Activated T-helper 1 cell treated with anti-CD3 and anti-CD28 coated beads, Interleukin-12 subunit alpha, Interleukin-12 subunit beta, Interleukin-2, Interleukin-4 antibody, amounts not matched to agents 30 ng/mL and 10 ng/mL and 1 ng/mL, durations not matched to agents 14 hours and 24 hours and 36 hours (primary cell): ENCODE measurements around the gene INPP4A. TPM values are rescaled to one million over a fixed set of nuclear protein-coding genes. Genes with fewer than 3 reads are reported as not detected.

Source experiments
- DNase-seq: peaks from one replicate; pipeline ENCODE4 v3.0.0; 2021; ENCODE audit warnings: low spot score
- H3K27ac Mint-ChIP-seq: one replicate; pipeline ENCODE4 v1.8.0; 2021; ENCODE audit warnings: mild to moderate bottlenecking, mixed read lengths
- H3K27me3 Mint-ChIP-seq: one replicate; pipeline ENCODE4 v1.8.0; 2022; ENCODE audit warnings: mild to moderate bottlenecking, moderate library complexity, mixed read lengths; ENCODE audit not compliant: insufficient read depth
- H3K36me3 Mint-ChIP-seq: one replicate; pipeline ENCODE4 v1.8.0; 2021; ENCODE audit warnings: low read depth, mixed read lengths
- H3K4me1 Mint-ChIP-seq: one replicate; pipeline ENCODE4 v1.8.0; 2021; ENCODE audit warnings: low read depth, mixed read lengths
- H3K4me3 Mint-ChIP-seq: one replicate; pipeline ENCODE4 v1.8.0; 2021; ENCODE audit warnings: mild to moderate bottlenecking, moderate library complexity, mixed read lengths
- H3K9me3 Mint-ChIP-seq: one replicate; pipeline ENCODE4 v1.8.0; 2021; ENCODE audit warnings: mixed read lengths
- intact Hi-C: fragments of 100-400 bp; cut with micrococcal nuclease; formaldehyde crosslinking; loops from one replicate; pipeline ENCODE4 v1.15.1; 2024
- total RNA-seq: library from RNA; stranded (reverse); gene quantifications from 2 replicates; pipeline ENCODE4 v1.2.3, GENCODE V29; 2022

Gene INPP4A
- total RNA-seq, 1 donor from 2014 or later = 55.7 TPM

DNA sequence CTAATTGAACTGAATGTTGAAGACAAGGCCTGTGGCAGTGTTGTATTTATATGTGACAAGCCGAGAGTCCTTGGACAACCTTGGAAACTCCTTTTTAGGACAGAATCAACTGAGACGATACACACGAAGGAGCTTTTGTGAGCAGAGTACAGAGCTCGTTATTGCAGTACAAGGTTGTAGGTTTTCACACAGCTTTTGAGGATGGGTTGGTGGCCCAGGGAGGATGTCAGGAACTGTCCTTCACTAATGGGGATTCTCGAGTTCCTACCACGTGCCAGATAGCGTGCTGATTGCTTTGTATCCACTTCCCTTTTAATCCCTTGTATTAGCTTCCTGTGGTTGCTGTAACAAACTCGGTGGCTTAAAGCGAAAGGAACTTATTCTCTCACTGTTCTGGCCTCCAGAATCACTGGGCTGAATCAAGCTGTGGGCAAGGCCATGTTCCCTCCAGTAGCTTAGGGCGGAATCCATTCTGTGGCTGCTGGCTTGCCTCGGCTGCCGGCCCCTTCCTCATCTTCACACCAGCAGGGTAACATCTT, 20.2 kb downstream of the INPP4A start:
- intact Hi-C loops = loop anchor here (1.0 to 10.0 kb wide), 5 partner anchors 10 to 300 kb away; partner anchors contain the start of genes COA5, MGAT4A and UNC50
- peak overlapping the region; percentile 99 for H3K27ac Mint-ChIP-seq

DNA sequence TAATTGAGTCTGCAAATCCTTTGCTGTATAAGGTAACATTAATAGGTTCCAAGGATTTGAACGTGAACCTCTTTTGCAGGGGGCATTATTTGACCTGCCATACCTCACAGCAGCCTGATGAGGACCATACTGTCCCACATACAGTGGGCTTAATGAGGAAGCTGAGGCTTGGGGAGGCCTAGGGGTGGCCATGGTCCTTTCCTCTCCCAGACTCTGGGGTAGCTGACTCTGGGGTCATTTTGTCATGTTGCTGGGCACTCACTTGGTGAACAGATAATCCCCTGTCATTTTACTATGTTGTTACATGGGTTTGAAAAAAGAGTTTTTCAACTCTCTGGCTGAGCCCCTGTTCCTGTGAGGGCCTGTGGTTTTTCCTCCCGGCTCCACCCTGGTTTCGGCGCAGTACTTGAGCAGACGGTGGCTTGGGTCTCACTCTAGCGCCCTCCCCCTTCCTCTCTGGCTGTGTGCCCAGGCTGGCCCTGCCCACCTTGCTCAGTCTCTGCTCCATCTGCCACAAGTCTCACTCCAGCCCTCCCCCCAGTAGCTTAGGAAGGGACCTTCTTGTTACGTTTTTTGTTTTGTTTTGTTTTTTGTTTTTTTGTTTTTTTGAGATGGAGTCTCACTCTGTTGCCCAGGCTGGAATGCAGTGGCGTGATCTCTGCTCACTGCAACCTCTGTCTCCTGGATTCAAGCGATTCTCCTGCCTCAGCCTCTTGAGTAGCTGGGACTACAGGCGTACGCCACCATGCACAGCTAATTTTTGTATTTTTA, 21.0 kb downstream of the INPP4A start:
- Mint-ChIP-seq H3K36me3 (peaks cover 20% of the 10 kb centered on the region), H3K9me3 (no peaks in the 10 kb centered on the region), H3K4me3 (peak overlapping the region; percentile 84), H3K27ac (peak overlapping the region; percentile 99), H3K4me1 (peaks cover 83% of the 10 kb centered on the region), H3K27me3 (no peaks in the 10 kb centered on the region)
- intact Hi-C loops = loop anchor here (5.0 to 10.0 kb wide), 3 partner anchors 87 to 299 kb away; partner anchors contain the start of gene MGAT4A
- peak; percentile 70 for DNase-seq

More for the DNA sequence above, 20.2 kb downstream of the INPP4A start:
- Mint-ChIP-seq H3K27me3 (no peaks in the 10 kb centered on the region), H3K4me3 (peak overlapping the region; percentile 84), H3K36me3 (peaks cover 16% of the 10 kb centered on the region), H3K9me3 (no peaks in the 10 kb centered on the region), H3K4me1 (peaks cover 83% of the 10 kb centered on the region)
- peak; percentile 54 for DNase-seq

DNA sequence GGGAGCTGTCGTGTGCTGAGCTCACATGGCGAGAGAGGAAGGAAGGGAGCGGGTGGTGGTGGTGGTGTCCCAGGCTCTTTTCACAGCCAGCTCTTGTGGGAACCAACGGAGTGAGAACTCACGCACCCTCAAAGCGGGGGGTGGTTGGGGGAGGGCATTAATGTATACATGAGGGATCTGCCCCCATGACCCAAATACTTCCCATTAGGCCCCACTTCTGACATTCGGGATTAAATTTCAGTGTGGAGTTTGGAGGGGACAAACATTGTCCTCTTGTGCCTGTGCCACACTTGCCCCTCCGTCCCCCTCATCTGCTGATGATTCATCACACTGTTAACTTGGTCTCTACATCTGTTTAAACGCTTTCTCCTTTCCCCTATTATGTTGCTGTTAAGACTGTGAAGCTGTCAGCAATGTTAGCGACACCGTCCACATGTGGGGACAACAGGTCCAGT, 22.5 kb downstream of the INPP4A start:
- Mint-ChIP-seq H3K9me3 (no peaks in the 10 kb centered on the region), H3K27ac (peak overlapping the region; percentile 99), H3K36me3 (peaks cover 20% of the 10 kb centered on the region), H3K27me3 (no peaks in the 10 kb centered on the region), H3K4me3 (peak overlapping the region; percentile 84), H3K4me1 (peaks cover 84% of the 10 kb centered on the region)
- intact Hi-C loops = loop anchor here (5.0 to 10.0 kb wide), 3 partner anchors 85 to 298 kb away; partner anchors contain the start of gene MGAT4A
- DNase-seq = no peak

DNA sequence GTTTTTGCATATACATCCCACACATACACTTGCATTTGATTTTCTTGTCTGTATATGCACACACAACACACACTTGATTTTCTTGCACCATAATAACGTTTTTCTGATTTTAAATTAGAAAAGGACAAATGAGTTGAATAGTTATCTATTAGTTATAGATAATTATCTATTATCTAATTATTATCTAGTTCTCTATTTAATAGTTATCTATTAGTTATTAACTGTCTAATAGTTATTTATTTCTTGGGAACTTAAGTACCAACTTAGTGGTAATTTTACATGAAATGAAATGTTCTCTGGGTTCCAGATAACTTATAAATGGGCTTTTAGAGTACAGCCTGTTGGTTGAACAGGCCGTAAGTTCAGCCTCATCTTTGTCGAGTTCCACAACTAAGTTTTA, 23.0 kb downstream of the INPP4A start:
- Mint-ChIP-seq H3K9me3 (no peaks in the 10 kb centered on the region), H3K4me3 (peak overlapping the region; percentile 38), H3K4me1 (peaks cover 89% of the 10 kb centered on the region), H3K27ac (peak overlapping the region; percentile 64), H3K36me3 (peaks cover 20% of the 10 kb centered on the region), H3K27me3 (no peaks in the 10 kb centered on the region)
- intact Hi-C loops = loop anchor here (1.0 to 10.0 kb wide), 7 partner anchors 9 to 297 kb away; partner anchors contain the start of gene MGAT4A
- DNase-seq = no peak

DNA sequence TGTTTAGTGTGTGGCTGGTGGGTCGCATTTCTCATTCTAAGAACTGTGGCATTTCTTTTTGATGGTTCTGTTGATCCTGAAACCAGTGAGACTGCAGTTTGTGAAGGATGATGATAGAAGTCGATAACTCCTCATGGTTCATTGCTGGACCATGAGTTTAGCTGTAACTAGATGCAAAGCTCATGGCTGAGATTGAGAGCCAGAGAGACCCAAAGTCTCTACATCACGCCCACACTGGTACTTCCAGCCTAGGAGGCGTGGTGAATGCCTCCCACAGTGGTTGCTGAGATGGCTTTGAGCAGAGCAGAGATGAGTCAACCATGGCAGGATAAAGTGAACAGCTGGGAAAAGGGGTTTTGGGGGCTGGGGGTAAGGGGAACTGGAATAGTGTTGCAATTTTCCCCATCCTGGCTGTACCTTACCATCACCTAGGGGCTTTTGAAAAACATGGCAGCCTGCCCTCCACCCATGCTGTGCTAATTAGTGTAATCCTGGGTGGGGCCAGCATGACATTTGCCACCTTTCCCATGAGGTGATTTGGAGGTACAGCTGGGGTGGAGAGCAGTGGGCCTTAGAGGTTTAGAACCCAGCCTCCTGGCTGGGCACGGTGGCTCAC, 24.1 kb downstream of the INPP4A start:
- no peaks in the 10 kb centered on the region for H3K27me3 Mint-ChIP-seq
- H3K9me3 Mint-ChIP-seq = no peaks in the 10 kb centered on the region
- peaks cover 90% of the 10 kb centered on the region for H3K4me1 Mint-ChIP-seq
- H3K27ac Mint-ChIP-seq = peak overlapping the region; percentile 81
- H3K4me3 Mint-ChIP-seq = peak overlapping the region; percentile 20
- intact Hi-C loops = loop anchor here (1.0 to 10.0 kb wide), 7 partner anchors 10 to 296 kb away; partner anchors contain the start of gene MGAT4A
- H3K36me3 Mint-ChIP-seq = peaks cover 18% of the 10 kb centered on the region
- DNase-seq = no peak

DNA sequence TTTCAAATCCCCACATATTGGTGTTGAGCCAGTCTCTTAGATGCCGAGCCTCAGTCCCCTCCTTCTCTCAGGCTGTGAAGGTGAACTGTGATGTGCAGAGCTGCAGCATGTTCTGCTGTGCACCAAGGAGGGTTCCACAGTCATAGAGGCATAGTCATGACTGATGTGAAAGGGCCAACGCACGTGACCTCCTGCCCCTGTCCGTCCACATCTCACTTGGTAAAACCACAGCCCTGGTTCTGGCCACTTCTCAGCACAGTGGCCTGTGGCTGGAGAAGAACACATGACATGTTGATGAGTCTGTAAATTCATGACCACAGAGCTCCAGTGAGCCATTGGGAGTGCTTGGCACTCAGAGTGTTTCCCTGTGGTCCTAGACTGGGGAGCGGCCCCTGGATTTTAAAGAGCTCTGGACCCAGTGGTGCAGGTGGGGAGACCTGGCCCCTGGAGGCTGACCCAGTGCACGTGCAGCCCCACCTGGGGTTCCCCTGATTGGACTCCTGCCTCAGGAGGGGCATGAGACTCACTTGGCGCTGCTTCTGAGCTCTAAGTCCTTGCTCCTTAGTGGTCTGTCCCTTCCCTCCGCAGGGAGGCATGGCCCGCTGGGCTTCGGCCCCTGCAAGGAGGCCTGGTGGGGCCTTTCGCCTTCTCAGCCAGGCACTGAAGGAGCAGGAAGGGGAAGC, 25.3 kb downstream of the INPP4A start:
- Mint-ChIP-seq H3K27ac (peak overlapping the region; percentile 88), H3K27me3 (no peaks in the 10 kb centered on the region), H3K9me3 (no peaks in the 10 kb centered on the region), H3K36me3 (peaks cover 22% of the 10 kb centered on the region), H3K4me3 (no peak overlapping the region), H3K4me1 (peaks cover 90% of the 10 kb centered on the region)
- DNase-seq = no peak
- intact Hi-C loops = loop anchor here (2.0 to 10.0 kb wide), 4 partner anchors 39 to 295 kb away; partner anchors contain the start of gene MGAT4A

DNA sequence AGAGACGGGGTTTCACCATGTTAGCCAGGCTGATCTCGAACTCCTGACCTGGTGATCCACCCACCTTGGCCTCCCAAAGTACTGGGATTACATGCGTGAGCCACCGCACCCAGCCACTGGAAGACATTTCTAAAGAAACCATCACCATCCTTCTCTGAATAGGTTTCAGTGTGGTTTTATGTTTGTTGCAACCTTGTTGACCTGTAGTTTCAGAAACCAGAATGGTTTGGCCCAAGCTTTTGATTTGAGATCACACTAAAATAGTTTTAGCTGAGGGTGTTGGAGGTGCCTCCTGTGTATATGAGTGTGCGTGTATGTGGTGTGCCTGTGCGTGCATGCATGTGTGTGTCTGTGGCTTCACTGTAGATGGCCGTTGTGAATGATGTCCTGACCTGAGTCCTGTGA, 26.2 kb downstream of the INPP4A start:
- H3K4me3 Mint-ChIP-seq = peak overlapping the region; percentile 74
- H3K4me1 Mint-ChIP-seq = peaks cover 90% of the 10 kb centered on the region
- H3K27me3 Mint-ChIP-seq = no peaks in the 10 kb centered on the region
- H3K9me3 Mint-ChIP-seq = no peaks in the 10 kb centered on the region
- H3K36me3 Mint-ChIP-seq = peaks cover 24% of the 10 kb centered on the region
- peak overlapping the region; percentile 88 for H3K27ac Mint-ChIP-seq
- intact Hi-C loops = no loop called here
- no peak for DNase-seq

DNA sequence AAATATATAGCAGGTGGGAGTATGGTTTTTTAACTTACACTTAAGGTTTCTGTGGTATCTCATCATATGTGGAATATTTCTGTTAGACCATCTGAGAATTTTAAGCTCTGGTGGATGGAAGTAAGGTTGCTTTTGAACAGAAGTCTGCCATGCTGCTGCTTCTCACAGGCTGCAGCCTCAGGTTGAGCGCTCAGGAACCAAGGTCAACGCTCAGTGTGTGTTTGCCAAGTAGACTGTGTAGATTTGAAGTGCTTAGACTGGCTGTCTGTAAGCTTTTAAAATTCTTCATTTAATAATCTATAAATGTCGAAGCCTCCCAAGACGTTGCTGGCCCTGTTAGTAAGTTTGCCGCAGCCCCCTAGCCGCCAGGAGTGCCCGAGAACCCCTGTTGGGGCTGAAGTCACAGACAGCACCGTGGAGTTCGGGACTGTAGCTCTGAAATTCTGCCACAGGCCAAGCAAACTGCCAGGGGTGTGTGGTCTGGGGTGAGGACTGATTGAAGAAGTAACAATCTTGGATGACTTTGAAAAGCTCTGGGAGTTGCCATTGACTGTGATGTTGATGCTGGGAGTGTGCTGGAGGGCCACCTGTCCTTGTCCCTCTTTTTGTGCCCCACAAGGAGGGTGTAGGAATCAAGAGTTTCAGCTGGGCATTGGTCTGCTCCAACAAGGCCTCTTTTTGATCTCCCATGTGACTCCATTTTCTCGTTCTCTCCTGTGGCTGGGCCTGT, 26.9 kb downstream of the INPP4A start:
- no peaks in the 10 kb centered on the region for H3K9me3 Mint-ChIP-seq
- peak overlapping the region; percentile 95 for H3K27ac Mint-ChIP-seq
- DNase-seq = no peak
- H3K36me3 Mint-ChIP-seq = peaks cover 24% of the 10 kb centered on the region
- no peaks in the 10 kb centered on the region for H3K27me3 Mint-ChIP-seq
- H3K4me3 Mint-ChIP-seq = peak overlapping the region; percentile 74
- H3K4me1 Mint-ChIP-seq = peaks cover 90% of the 10 kb centered on the region
- intact Hi-C loops = no loop called here

DNA sequence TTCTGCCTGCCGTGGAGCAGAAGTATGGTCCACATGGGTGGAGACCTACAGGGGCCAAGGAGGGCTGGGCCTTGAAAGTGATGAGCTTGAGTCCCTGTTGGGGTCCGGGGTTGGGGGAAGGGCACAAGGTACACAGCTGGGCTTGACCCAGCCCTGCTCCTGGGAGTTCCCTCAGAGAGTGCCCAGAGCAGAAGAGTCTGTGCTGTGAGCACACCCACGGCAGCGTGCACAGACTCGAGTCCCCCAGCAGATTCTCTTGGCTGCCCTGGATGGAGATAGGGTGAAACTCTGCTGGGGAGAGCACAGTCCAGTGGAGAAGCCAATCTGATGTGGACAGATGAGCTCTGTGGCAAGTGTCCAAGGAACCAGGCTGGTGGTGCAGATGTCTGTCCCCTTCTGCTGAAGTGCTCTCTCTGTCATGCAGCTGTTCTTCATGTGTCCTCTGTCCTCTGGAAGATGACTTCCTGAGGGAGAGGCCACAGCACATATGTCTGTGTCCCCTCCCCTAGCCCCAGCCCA, 27.5 kb downstream of the INPP4A start:
- Mint-ChIP-seq H3K27me3 (no peaks in the 10 kb centered on the region), H3K36me3 (peaks cover 27% of the 10 kb centered on the region), H3K9me3 (no peaks in the 10 kb centered on the region), H3K4me1 (peaks cover 90% of the 10 kb centered on the region), H3K27ac (peak overlapping the region; percentile 95), H3K4me3 (peak overlapping the region; percentile 24)
- intact Hi-C loops = no loop called here
- DNase-seq = no peak

DNA sequence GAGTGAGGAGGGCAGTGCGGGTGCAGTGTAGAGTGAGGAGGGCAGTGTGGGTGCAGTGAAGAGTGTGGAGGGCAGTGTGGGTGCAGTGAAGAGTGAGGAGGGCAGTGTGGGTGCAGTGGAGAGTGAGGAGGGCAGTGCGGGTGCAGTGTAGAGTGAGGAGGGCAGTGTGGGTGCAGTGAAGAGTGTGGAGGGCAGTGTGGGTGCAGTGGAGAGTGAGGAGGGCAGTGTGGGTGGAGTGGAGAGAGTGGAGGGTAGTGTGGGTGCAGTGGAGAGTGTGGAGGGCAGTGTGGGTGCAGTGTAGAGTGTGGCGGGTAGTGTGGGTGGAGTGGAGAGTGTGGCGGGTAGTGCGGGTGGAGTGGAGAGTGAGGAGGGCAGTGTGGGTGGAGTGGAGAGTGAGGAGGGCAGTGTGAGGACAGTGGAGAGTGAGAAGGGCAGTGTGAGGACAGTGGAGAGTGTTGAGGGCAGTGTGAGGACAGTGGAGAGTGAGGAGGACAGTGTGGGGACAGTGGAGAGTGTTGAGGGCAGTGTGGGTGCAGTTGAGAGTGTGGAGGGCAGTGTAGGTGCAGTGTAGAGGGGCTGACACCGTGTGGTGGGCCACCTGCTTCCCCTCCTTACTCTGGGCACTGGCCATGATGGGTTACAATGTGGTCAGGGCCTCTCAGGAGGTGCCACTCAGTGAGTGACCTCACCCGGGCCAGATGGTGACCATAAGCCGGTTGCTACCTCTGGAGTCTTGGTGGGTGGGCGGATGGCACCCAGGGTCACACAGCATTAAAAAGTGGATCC, 28.5 kb downstream of the INPP4A start:
- H3K27me3 Mint-ChIP-seq = no peaks in the 10 kb centered on the region
- peak overlapping the region; percentile 79 for H3K4me3 Mint-ChIP-seq
- intact Hi-C loops = no loop called here
- peaks cover 96% of the 10 kb centered on the region for H3K4me1 Mint-ChIP-seq
- no peaks in the 10 kb centered on the region for H3K9me3 Mint-ChIP-seq
- no peak for DNase-seq
- H3K27ac Mint-ChIP-seq = peak overlapping the region; percentile 95
- H3K36me3 Mint-ChIP-seq = peaks cover 29% of the 10 kb centered on the region
